Breast epithelium (tissue), 4 donors: ENCODE results near the gene NMBR. TPM values are rescaled to one million over a fixed set of nuclear protein-coding genes. Genes with fewer than 3 reads are reported as not detected.
A peak's percentile ranks its signal among the peaks of the same experiment; 100 is the strongest.
"Not testable (repeated sequence)": the region's sequence is repeated elsewhere in the genome, so short reads cannot be mapped to it uniquely, and the experiment has no call there.

Experiments
- DNase-seq, 2 donors: peaks; one replicate each; pipeline ENCODE4 v3.0.0-alpha.2; 2019; ENCODE audit warnings: low spot score in 2 of 2
- H3K27ac ChIP-seq, 2 donors: fragments of 200-600 bp; sonication (generic) in 1 of 2; one replicate each; pipeline ENCODE4 v1.5.1; 2016 to 2019; ENCODE audit warnings: mild to moderate bottlenecking in 1 of 2
- H3K27me3 ChIP-seq, 2 donors: fragments of 200-600 bp; sonication (generic) in 1 of 2; one replicate each; pipeline versions ENCODE4 v1.5.1 to v1.6.0; 2017 to 2019; ENCODE audit warnings: control low read depth in 1 of 2, mild to moderate bottlenecking in 1 of 2
- H3K36me3 ChIP-seq: fragments of 200-600 bp; one replicate; pipeline ENCODE4 v1.5.1; 2019
- H3K4me1 ChIP-seq, 2 donors: fragments of 200-600 bp; sonication (generic); one replicate each; pipeline ENCODE4 v1.5.1; 2016 to 2019; ENCODE audit warnings: control low read depth in 1 of 2
- H3K4me3 ChIP-seq, 3 donors: fragments of 200-600 bp; sonication (generic); 1 replicate in 2 of 3; 2 replicates in 1 of 3; pipeline ENCODE4 v1.5.1; 2016 to 2019; ENCODE audit warnings: mild to moderate bottlenecking in 3 of 3, moderate library complexity in 2 of 3
- H3K9me3 ChIP-seq, 2 donors: fragments of 200-600 bp; sonication (generic) in 1 of 2; one replicate each; pipeline ENCODE4 v1.5.1; 2016 to 2019; ENCODE audit warnings: control low read depth in 1 of 2
- CTCF ChIP-seq, 3 donors: fragments of 450-650 bp; IDR thresholded peaks; one replicate each; pipeline ENCODE4 v1.5.1; 2016 to 2017; ENCODE audit warnings: antibody characterized with exemption in 3 of 3, mild to moderate bottlenecking in 3 of 3, moderate library complexity in 3 of 3
- POLR2A ChIP-seq: fragments of 450-650 bp; IDR thresholded peaks from one replicate; pipeline ENCODE4 v1.6.1; 2016; ENCODE audit warnings: antibody characterized with exemption, mild to moderate bottlenecking, moderate library complexity
- POLR2AphosphoS5 ChIP-seq, 3 donors: sonication (generic); formaldehyde crosslinking; IDR thresholded peaks; one replicate each; pipeline ENCODE4 v1.6.1; 2017; ENCODE audit warnings: antibody characterized with exemption in 3 of 3
- intact Hi-C: fragments of 100-400 bp; cut with DNase I; formaldehyde crosslinking; loops from one replicate; pipeline ENCODE4 v1.15.1; 2023; ENCODE audit warnings: low total_unique reads
- total RNA-seq, 3 donors: library from RNA; depleted of rRNA; stranded (reverse); fragments of >200 nt; gene quantifications; one replicate each; pipeline ENCODE4 v1.1.0, GENCODE V29; 2016

The NMBR gene
- total RNA-seq = under 1 TPM in 1 of 3 donors, not detected in 2; 0.29 TPM

GRCh38 chr6:142146828-142147662, at the start of gene NMBR, which contains the start of gene VTA1:
Gene NMBR (minus strand): TSS chr6:142147122. CDS start chr6:142088658, 58,464 bp downstream.
Gene VTA1 (plus strand): TSS chr6:142147263. CDS start chr6:142147288, 25 bp downstream.
- Histone ChIP-seq H3K27ac (peak within 1 kb of the TSS; percentile 75 to 79), H3K27me3 (no peaks in the 10 kb centered on the region), H3K4me1 (peaks cover 0 to 11% of the 10 kb centered on the region in 2 donors), H3K4me3 (peak within 1 kb of the TSS; percentile 78 to 86 (median 83)), H3K9me3 (no peaks in the 10 kb centered on the region), H3K36me3 (no peaks in the 10 kb centered on the region)
- intact Hi-C loops = no loop called here
- TF ChIP-seq POLR2A (no peak), POLR2AphosphoS5 (IDR thresholded peaks at IDR 0.05) (peak; percentile 88 to 94 (median 92)), CTCF (IDR thresholded peaks at IDR 0.05) (peak; percentile 66 to 94 (median 81))
- DNase-seq = peak; percentile 93 to 94

- H3K27me3 ChIP-seq = no peaks in the 10 kb centered on the region
- H3K4me1 ChIP-seq = no peaks in the 10 kb centered on the region
- no peaks in the 10 kb centered on the region for H3K9me3 ChIP-seq
Observed at GRCh38 chr6:142195862-142196541, 49.1 kb upstream of the NMBR start.

GRCh38 chr6:142193621-142194020, 46.7 kb upstream of the NMBR start:
- TF ChIP-seq POLR2A = no peak
- TF ChIP-seq POLR2AphosphoS5 (IDR thresholded peaks at IDR 0.05) = no peak
- no peak for TF ChIP-seq CTCF (IDR thresholded peaks at IDR 0.05)
- intact Hi-C loops = no loop called here
- DNase-seq = no peak
- Histone ChIP-seq H3K4me3 (no peak overlapping the region), H3K36me3 (peaks cover 4% of the 10 kb centered on the region), H3K9me3 (no peaks in the 10 kb centered on the region), H3K27ac (no peak overlapping the region), H3K4me1 (no peaks in the 10 kb centered on the region), H3K27me3 (no peaks in the 10 kb centered on the region)

More at GRCh38 chr6:142195862-142196541, 49.1 kb upstream of the NMBR start:
- Histone ChIP-seq H3K27ac (no peak overlapping the region), H3K36me3 (peaks cover 6% of the 10 kb centered on the region), H3K4me3 (no peak overlapping the region)
- no peak for DNase-seq
- no peak for TF ChIP-seq POLR2AphosphoS5 (IDR thresholded peaks at IDR 0.05)
- no peak for TF ChIP-seq CTCF (IDR thresholded peaks at IDR 0.05)
- intact Hi-C loops = no loop called here

GRCh38 chr6:142192343-142192742, 45.4 kb upstream of the NMBR start:
- intact Hi-C loops = no loop called here
- no peak for TF ChIP-seq POLR2A
- no peak for TF ChIP-seq POLR2AphosphoS5 (IDR thresholded peaks at IDR 0.05)
- TF ChIP-seq CTCF (IDR thresholded peaks at IDR 0.05) = no peak
- no peaks in the 10 kb centered on the region for H3K36me3 ChIP-seq

DNA sequence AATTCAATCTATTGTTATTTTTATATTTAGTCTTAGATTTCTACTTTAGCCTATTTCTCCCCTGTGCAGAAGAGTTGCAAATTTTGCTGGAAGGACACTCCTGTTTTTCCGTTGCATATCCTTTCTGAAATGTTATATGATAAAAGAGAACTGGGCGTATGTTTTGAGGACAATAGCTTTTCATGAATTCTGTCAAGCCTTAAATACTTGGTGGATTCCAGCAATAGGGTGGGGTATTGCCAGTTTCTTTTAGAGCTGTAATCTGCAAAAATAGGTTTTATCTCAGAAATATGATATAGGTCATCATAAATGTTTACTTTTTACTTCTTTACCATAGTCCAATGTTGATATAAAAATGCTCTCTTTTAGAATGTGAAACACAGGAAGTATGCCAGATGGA, 42.1 kb upstream of the NMBR start:
- TF ChIP-seq POLR2A (no peak), POLR2AphosphoS5 (IDR thresholded peaks at IDR 0.05) (no peak), CTCF (IDR thresholded peaks at IDR 0.05) (no peak)
- H3K4me1 ChIP-seq = no peaks in the 10 kb centered on the region
- intact Hi-C loops = no loop called here
- H3K4me3 ChIP-seq = no peak overlapping the region
- DNase-seq = no peak
- H3K36me3 ChIP-seq = no peaks in the 10 kb centered on the region
- H3K27me3 ChIP-seq = no peaks in the 10 kb centered on the region
- no peaks in the 10 kb centered on the region for H3K9me3 ChIP-seq
- no peak overlapping the region for H3K27ac ChIP-seq

More at GRCh38 chr6:142192343-142192742, 45.4 kb upstream of the NMBR start:
- H3K27ac ChIP-seq = no peak overlapping the region
- no peak for DNase-seq
- H3K4me1 ChIP-seq = no peaks in the 10 kb centered on the region
- H3K9me3 ChIP-seq = no peaks in the 10 kb centered on the region
- no peak overlapping the region for H3K4me3 ChIP-seq
- no peaks in the 10 kb centered on the region for H3K27me3 ChIP-seq

- intact Hi-C loops, H3K4me1 ChIP-seq, DNase-seq, H3K9me3 ChIP-seq, H3K27me3 ChIP-seq, H3K4me3 ChIP-seq, H3K36me3 ChIP-seq, H3K27ac ChIP-seq: not testable (repeated sequence)
Observed at GRCh38 chr6:142188341-142188740, 41.4 kb upstream of the NMBR start.
